Mesendoderm (in vitro differentiated cells): ENCODE data around the gene INPP5J.
"Not testable (repeated sequence)": the region's sequence is repeated elsewhere in the genome, so short reads cannot be mapped to it uniquely, and the experiment has no call there.

Experiments used
- DNase-seq: peaks from one replicate; pipeline ENCODE4 v3.0.0; 2013
- H2AK5ac ChIP-seq: 2 replicates; pipeline ENCODE4 v1.6.1; 2013; ENCODE audit warnings: low read length, inconsistent platforms
- H2BK120ac ChIP-seq: 2 replicates; pipeline ENCODE4 v1.6.1; 2013; ENCODE audit warnings: low read depth, mild to moderate bottlenecking, low read length, moderate library complexity, mixed read lengths
- H2BK15ac ChIP-seq: replicated peaks from 2 replicates; pipeline ENCODE4 v1.6.1; 2013; ENCODE audit warnings: low read depth, mild to moderate bottlenecking, moderate library complexity
- H2BK5ac ChIP-seq: 2 replicates; pipeline ENCODE4 v1.6.1; 2013; ENCODE audit warnings: low read length, inconsistent platforms
- H3K18ac ChIP-seq: 2 replicates; pipeline ENCODE4 v1.6.1; 2013; ENCODE audit warnings: mild to moderate bottlenecking, low read length, mixed read lengths
- H3K23ac ChIP-seq: one replicate; pipeline ENCODE4 v1.6.1; 2013; ENCODE audit warnings: low read length
- H3K27ac ChIP-seq: 2 replicates; pipeline ENCODE4 v1.5.1; 2013; ENCODE audit warnings: low read depth, mild to moderate bottlenecking, inconsistent platforms, low read length, moderate library complexity
- H3K27me3 ChIP-seq: 2 replicates; pipeline ENCODE4 v1.6.1; 2013; ENCODE audit warnings: low read length, control low read depth, mild to moderate bottlenecking, inconsistent platforms; ENCODE audit not compliant: insufficient read depth, poor library complexity
- H3K36me3 ChIP-seq: 2 replicates; pipeline ENCODE4 v1.6.1; 2013; ENCODE audit warnings: low read length, inconsistent platforms; ENCODE audit not compliant: control insufficient read depth, insufficient read depth
- H3K4ac ChIP-seq: one replicate; pipeline ENCODE4 v1.6.1; 2013; ENCODE audit warnings: low read depth, mild to moderate bottlenecking, low read length, moderate library complexity
- H3K4me1 ChIP-seq: 2 replicates; pipeline ENCODE4 v1.6.1; 2013; ENCODE audit warnings: low read depth, low read length, inconsistent platforms; ENCODE audit not compliant: control insufficient read depth
- H3K4me2 ChIP-seq: 2 replicates; pipeline ENCODE4 v1.6.1; 2013; ENCODE audit warnings: low read length
- H3K4me3 ChIP-seq: 2 replicates; pipeline ENCODE4 v1.5.1; 2013; ENCODE audit warnings: mild to moderate bottlenecking, low read length
- H3K56ac ChIP-seq: one replicate; pipeline ENCODE4 v1.6.1; 2013; ENCODE audit warnings: low read length
- H3K79me1 ChIP-seq: 2 replicates; pipeline ENCODE4 v1.6.1; 2013; ENCODE audit warnings: low read length, inconsistent platforms
- H3K79me2 ChIP-seq: 2 replicates; pipeline ENCODE4 v1.6.1; 2013; ENCODE audit warnings: mild to moderate bottlenecking, low read length; ENCODE audit not compliant: control insufficient read depth, insufficient read depth
- H3K9ac ChIP-seq: 2 replicates; pipeline ENCODE4 v1.6.1; 2013; ENCODE audit warnings: low read length, inconsistent platforms
- H4K5ac ChIP-seq: one replicate; pipeline ENCODE4 v1.6.1; 2013; ENCODE audit warnings: low read length
- H4K8ac ChIP-seq: one replicate; pipeline ENCODE4 v1.6.1; 2013; ENCODE audit warnings: low read depth, mild to moderate bottlenecking, control low read depth, low read length, moderate library complexity
- WGBS: extraction: QIAGEN DNeasy Blood & Tissue Kit; methylation state at CpG from one replicate; pipeline ENCODE4 v1.1.7; 2013; ENCODE audit warnings: low lambda C conversion rate, missing lambda C conversion rate; ENCODE audit not compliant: insufficient coverage; ENCODE audit errors: extremely low coverage; 5-methylcytosine and 5-hydroxymethylcytosine counted together

INPP5J gene

DNA sequence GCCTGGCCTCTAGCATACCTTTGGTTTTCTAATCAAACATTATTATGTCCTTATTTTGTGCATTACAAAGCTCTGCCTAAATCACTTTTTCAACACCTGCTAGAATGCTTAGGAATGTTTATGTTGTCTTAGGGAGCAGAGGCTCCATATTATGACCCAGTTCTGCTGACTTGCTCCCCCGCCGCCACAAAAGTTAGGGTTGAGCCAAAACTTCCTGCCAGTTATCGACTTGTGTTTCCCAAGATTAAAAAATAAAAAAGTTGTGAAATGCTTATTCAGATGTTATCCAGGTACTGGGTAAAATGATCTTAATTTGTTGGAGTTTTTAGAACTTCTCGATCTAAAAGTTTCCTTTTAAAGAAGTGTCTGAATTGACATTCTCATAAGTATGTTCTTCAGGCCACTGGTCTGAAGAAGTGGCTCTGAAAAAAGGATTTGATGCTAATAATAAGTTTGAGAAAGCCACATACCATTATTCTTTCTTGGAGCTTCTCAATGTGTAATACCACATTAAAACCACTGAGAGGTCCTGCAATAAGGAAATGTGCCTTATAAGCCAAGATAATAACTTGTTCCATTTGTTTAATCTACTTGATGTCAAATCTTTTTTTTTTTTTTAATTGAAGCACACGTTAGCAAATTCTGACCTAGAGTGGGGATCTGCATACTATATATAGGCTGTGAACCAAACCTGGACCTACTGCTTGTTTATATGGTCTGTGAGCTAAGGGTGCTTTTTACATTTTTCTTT lies 39.4 kb downstream of the INPP5J start:
- no peak overlapping the region for H3K4me3 ChIP-seq
- H3K23ac ChIP-seq: no peak overlapping the region
- H3K79me1 ChIP-seq: peaks cover 6% of the 10 kb centered on the region
- H2BK120ac ChIP-seq: no peak overlapping the region
- no peak overlapping the region for H4K8ac ChIP-seq
- H3K36me3 ChIP-seq: no peaks in the 10 kb centered on the region
- peaks cover 2% of the 10 kb centered on the region for H3K79me2 ChIP-seq
- no peak overlapping the region for H3K9ac ChIP-seq
- H3K4me1 ChIP-seq: peaks cover 2% of the 10 kb centered on the region
- H2BK5ac ChIP-seq: no peak overlapping the region
- no peak overlapping the region for H3K4me2 ChIP-seq
- H3K27me3 ChIP-seq: no peaks in the 10 kb centered on the region
- no CpG with 5 or more reads among the region's 5 CpGs for WGBS
- H2AK5ac ChIP-seq: no peak overlapping the region
- H2BK15ac ChIP-seq: no peak overlapping the region
- H3K56ac ChIP-seq: no peak overlapping the region
- no peak overlapping the region for H3K18ac ChIP-seq
- DNase-seq: no peak
- no peak overlapping the region for H4K5ac ChIP-seq
- no peak overlapping the region for H3K27ac ChIP-seq
- H3K4ac ChIP-seq: no peak overlapping the region

DNA sequence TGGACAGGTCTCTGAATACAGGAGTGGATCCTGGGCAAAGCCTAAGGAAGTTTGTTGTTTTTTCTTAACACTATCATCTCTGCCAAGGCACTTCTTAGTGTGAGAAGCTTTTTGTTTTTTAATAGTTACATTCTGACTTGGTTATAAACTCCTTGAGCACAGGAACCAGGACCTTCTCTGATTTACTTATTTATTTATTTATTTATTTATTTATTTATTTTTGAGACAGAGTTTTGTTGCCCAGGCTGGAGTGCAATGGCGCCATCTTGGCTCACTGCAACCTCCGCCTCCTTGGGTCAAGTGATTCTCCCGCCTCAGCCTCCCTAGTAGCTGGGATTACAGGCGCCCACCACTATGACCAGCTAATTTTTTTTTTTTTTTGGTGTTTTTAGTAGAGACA lies 48.2 kb downstream of the INPP5J start:
- DNase-seq: no peak
- Histone ChIP-seq H3K23ac (no peak overlapping the region), H3K79me2 (no peaks in the 10 kb centered on the region), H3K79me1 (peaks cover 3% of the 10 kb centered on the region), H3K36me3 (no peaks in the 10 kb centered on the region), H4K5ac (no peak overlapping the region), H3K4me3 (no peak overlapping the region), H2BK15ac (no peak overlapping the region), H3K27me3 (no peaks in the 10 kb centered on the region), H3K4me2 (no peak overlapping the region), H3K18ac (no peak overlapping the region), H2BK5ac (no peak overlapping the region), H4K8ac (no peak overlapping the region), H3K4ac (no peak overlapping the region), H3K56ac (no peak overlapping the region), H3K9ac (no peak overlapping the region), H3K4me1 (no peaks in the 10 kb centered on the region), H2AK5ac (no peak overlapping the region), H2BK120ac (no peak overlapping the region), H3K27ac (no peak overlapping the region)
- WGBS: no CpG with 5 or more reads among the region's 4 CpGs

DNA sequence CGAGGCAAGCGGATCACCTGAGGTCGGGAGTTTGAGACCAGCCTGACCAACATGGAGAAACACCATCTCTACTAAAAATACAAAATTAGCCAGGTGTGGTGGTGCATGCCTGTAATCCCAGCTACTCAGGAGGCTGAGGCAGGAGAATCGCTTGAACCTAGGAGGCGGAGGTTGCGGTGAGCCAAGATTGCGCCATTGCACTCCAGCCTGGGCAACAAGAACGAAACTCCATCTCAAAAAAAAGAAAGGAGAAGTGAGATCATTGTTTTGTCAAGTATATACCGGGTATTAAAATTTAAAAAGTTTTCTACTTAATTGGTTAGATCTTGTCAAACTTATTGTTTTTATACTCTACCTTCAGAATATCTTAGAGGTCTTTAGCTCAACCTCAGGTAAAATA lies 49.0 kb downstream of the INPP5J start:
- WGBS: no CpG with 5 or more reads among the region's 9 CpGs

DNA sequence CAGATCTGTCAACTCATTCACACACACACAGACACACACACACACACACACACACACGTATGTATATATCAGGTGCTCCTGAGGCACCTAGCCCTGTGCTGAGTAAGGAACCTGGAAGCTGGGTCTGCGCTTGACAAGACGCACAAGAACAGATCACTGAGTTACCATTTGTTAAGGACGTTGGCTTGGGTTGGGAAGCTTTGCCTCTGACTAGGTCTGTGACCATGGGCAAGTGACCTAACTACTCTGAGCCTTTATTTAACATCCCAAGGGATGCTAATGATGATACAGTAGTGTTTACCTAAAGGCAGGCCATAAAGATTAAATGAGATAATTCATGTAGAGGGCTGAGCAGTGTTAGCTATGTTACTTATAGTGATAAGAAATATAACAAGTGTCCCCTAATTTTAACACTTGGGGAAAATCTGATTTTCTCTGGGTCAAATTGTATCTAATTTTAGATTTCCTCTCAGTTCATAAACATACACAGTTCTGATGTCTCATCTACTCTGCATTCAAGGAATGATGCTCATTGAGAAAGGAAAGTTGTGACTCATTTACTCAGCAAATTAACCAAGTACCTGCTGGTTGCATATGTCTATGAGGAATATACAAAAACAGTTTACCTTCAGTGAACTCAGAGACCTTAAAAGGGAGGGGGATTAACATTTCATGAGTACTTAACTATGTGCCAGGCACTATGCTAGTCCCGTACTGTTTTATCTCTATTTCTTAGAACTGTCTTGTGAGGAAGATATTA lies 50.8 kb downstream of the INPP5J start:
- no peaks in the 10 kb centered on the region for H3K36me3 ChIP-seq
- H3K27ac ChIP-seq: no peak overlapping the region
- H3K9ac ChIP-seq: no peak overlapping the region
- H2BK5ac ChIP-seq: no peak overlapping the region
- H3K79me1 ChIP-seq: peaks cover 5% of the 10 kb centered on the region
- H2BK120ac ChIP-seq: no peak overlapping the region
- DNase-seq: peak; percentile 4
- no peak overlapping the region for H4K5ac ChIP-seq
- H3K4me2 ChIP-seq: no peak overlapping the region
- no peak overlapping the region for H3K4me3 ChIP-seq
- no peak overlapping the region for H3K56ac ChIP-seq
- no peak overlapping the region for H4K8ac ChIP-seq
- no peaks in the 10 kb centered on the region for H3K4me1 ChIP-seq
- H3K4ac ChIP-seq: no peak overlapping the region
- H3K23ac ChIP-seq: no peak overlapping the region
- H3K18ac ChIP-seq: no peak overlapping the region
- no CpG with 5 or more reads among the region's 5 CpGs for WGBS
- H3K27me3 ChIP-seq: no peaks in the 10 kb centered on the region
- H3K79me2 ChIP-seq: no peaks in the 10 kb centered on the region
- H2BK15ac ChIP-seq: no peak overlapping the region
- no peak overlapping the region for H2AK5ac ChIP-seq

More for the DNA sequence above, 49.0 kb downstream of the INPP5J start:
- not testable (repeated sequence) for H4K8ac ChIP-seq, H3K27me3 ChIP-seq, H3K4me2 ChIP-seq, H2AK5ac ChIP-seq, H3K18ac ChIP-seq, H2BK15ac ChIP-seq, H3K9ac ChIP-seq, DNase-seq, H3K79me2 ChIP-seq, H3K4me3 ChIP-seq, H3K4me1 ChIP-seq, H2BK120ac ChIP-seq, H3K36me3 ChIP-seq, H3K23ac ChIP-seq, H4K5ac ChIP-seq, H3K56ac ChIP-seq, H3K4ac ChIP-seq, H2BK5ac ChIP-seq, H3K27ac ChIP-seq, H3K79me1 ChIP-seq

- peaks cover 8% of the 10 kb centered on the region for H3K79me1 ChIP-seq
- no peak overlapping the region for H3K18ac ChIP-seq
- no peak overlapping the region for H3K27ac ChIP-seq
- DNase-seq: no peak
- H2AK5ac ChIP-seq: no peak overlapping the region
- H3K56ac ChIP-seq: no peak overlapping the region
- no peaks in the 10 kb centered on the region for H3K4me1 ChIP-seq
- H2BK5ac ChIP-seq: no peak overlapping the region
- no peak overlapping the region for H2BK15ac ChIP-seq
- H3K4me2 ChIP-seq: no peak overlapping the region
- no peak overlapping the region for H4K5ac ChIP-seq
- no CpG with 5 or more reads among the region's 1 CpG for WGBS
- no peak overlapping the region for H2BK120ac ChIP-seq
- H3K23ac ChIP-seq: no peak overlapping the region
- H3K36me3 ChIP-seq: no peaks in the 10 kb centered on the region
- no peak overlapping the region for H3K4ac ChIP-seq
- H4K8ac ChIP-seq: no peak overlapping the region
- no peaks in the 10 kb centered on the region for H3K79me2 ChIP-seq
- no peaks in the 10 kb centered on the region for H3K27me3 ChIP-seq
- no peak overlapping the region for H3K9ac ChIP-seq
- H3K4me3 ChIP-seq: no peak overlapping the region
Observed at GRCh38 chr22:31176923-31177322, 54.2 kb downstream of the INPP5J start.
